IPS DF 6.9 (cell line): Measurements from ENCODE around the gene PTPN14.
"Not testable (repeated sequence)": the region's sequence is repeated elsewhere in the genome, so short reads cannot be mapped to it uniquely, and the experiment has no call there.

Experiments used
- DNase-seq: peaks from one replicate; pipeline ENCODE4 v3.0.0-alpha.2; 2013; ENCODE audit warnings: low read depth, low spot score
- H3K27ac ChIP-seq: one replicate; pipeline ENCODE4 v1.5.1; 2013; ENCODE audit warnings: low read length, control low read depth
- H3K27me3 ChIP-seq: 2 replicates; pipeline ENCODE4 v1.6.1; 2013; ENCODE audit warnings: mild to moderate bottlenecking, low read length; ENCODE audit not compliant: control insufficient read depth, insufficient read depth
- H3K36me3 ChIP-seq: 2 replicates; pipeline ENCODE4 v1.6.1; 2013; ENCODE audit warnings: low read length; ENCODE audit not compliant: control insufficient read depth, insufficient read depth
- H3K4me1 ChIP-seq: 2 replicates; pipeline ENCODE4 v1.6.1; 2013; ENCODE audit warnings: low read length; ENCODE audit not compliant: control insufficient read depth, insufficient read depth
- H3K4me3 ChIP-seq: 2 replicates; pipeline ENCODE4 v1.5.1; 2013; ENCODE audit warnings: mild to moderate bottlenecking, low read length
- H3K9me3 ChIP-seq: 2 replicates; pipeline ENCODE4 v1.6.1; 2013; ENCODE audit warnings: low read length, inconsistent platforms; ENCODE audit not compliant: control insufficient read depth, insufficient read depth
- WGBS: extraction: QIAGEN DNeasy Blood & Tissue Kit; methylation state at CpG from one replicate; pipeline ENCODE4 v1.1.7; 2013; ENCODE audit warnings: mixed read lengths, missing lambda C conversion rate; ENCODE audit not compliant: insufficient read length, insufficient coverage; 5-methylcytosine and 5-hydroxymethylcytosine counted together

PTPN14 gene

DNA sequence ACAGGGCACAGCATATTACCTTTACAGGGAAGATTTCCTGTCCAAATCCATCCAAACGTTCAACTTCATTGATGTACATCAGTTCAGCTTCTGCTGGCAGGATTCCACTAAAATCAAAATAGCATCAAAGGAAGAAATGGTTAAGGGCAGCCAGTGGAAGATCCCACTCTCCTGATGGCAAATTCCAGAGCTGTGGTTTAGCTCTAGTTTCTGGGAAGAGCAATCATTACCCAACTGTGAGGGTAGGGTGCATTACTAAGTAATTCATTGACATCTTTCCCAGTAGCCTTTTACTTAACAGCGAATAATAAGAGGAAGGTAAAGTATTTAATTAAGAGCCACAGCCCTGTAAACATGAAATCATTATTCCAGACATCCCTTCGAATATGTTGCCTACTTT, 149.7 kb downstream of the PTPN14 start:
- peaks cover 7% of the 10 kb centered on the region; the same call in 1 of the 2 replicates for H3K4me1 ChIP-seq
- DNase-seq, result no peak
- no peak overlapping the region for H3K4me3 ChIP-seq
- no peak overlapping the region for H3K27ac ChIP-seq
- H3K27me3 ChIP-seq, result no peaks in the 10 kb centered on the region
- H3K9me3 ChIP-seq, result no peaks in the 10 kb centered on the region
- 0 out of 2 replicates have a peak, but pooled peaks cover 3% of the 10 kb centered on the region for H3K36me3 ChIP-seq
- WGBS, result no CpG with 5 or more reads among the region's 3 CpGs

DNA sequence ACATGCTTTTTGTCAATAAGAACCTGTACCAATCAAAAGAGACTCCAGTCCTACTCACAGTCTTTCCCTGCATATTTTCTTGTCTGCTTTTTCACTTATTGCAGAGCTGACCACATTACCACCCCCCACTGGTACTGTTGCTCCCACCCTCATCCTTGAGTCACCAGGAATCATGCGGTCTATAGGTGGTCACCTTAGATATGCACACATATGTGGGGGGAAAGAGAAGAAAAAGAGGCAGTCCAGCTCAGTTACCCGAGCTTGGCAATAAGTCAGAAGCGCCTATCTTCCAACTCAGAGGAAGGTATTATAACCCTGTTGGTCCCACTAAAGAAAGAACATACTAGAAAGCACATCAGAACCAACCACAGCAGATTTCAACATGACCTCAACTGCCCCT, 151.3 kb downstream of the PTPN14 start:
- DNase-seq, result no peak
- H3K4me3 ChIP-seq, result no peak overlapping the region
- peaks cover 6% of the 10 kb centered on the region; the same call in 1 of the 2 replicates for H3K4me1 ChIP-seq
- H3K36me3 ChIP-seq, result 0 out of 2 replicates have a peak, but pooled peaks cover 3% of the 10 kb centered on the region
- WGBS, result no CpG with 5 or more reads among the region's 3 CpGs
- H3K27me3 ChIP-seq, result no peaks in the 10 kb centered on the region
- H3K27ac ChIP-seq, result no peak overlapping the region
- no peaks in the 10 kb centered on the region for H3K9me3 ChIP-seq

DNA sequence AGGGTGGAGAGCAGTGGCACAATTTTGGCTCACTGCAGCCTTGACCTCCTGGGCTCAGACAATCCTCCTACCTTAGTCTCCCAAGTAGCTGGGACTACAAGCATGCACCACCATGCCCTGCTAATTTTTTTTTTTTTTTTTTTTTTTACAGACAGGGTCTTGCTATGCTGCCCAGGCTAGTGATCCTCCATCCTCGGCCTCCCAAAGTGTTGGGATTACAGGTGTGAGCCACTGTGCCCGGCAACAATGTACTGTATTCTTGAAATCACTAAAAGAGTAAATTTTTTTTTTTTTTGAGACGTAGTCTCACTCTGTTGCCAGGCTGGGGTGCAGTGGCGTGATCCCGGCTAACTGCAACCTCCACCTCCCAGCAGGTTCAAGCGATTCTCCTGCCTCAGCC, 152.9 kb downstream of the PTPN14 start:
- Histone ChIP-seq H3K36me3 (peaks cover 3% of the 10 kb centered on the region; the same call in 1 of the 2 replicates), H3K27ac (no peak overlapping the region), H3K4me3 (no peak overlapping the region), H3K4me1 (peaks cover 1% of the 10 kb centered on the region; the same call in 1 of the 2 replicates), H3K27me3 (no peaks in the 10 kb centered on the region), H3K9me3 (no peaks in the 10 kb centered on the region)
- no peak for DNase-seq
- no CpG with 5 or more reads among the region's 6 CpGs for WGBS

DNA sequence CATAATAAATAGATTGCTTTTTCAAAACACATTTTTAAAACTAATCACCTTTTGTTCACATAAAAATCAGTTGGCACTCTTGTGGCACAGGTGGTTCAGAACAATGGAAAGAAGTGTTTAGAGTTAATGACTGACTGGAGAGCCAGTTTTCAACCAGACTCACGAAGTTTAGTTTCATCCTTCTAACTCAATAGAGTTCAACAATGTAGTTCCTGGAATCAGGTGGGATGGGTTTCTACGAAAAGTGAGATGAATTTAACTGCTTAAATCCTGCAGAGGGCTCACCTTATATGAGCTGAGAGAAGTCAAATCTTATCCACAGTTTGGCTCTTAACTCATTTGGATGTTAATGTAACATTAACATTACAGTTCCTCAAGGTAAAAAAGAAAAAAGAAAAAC, 153.9 kb downstream of the PTPN14 start:
- DNase-seq, result no peak
- peaks cover 1% of the 10 kb centered on the region; the same call in 1 of the 2 replicates for H3K4me1 ChIP-seq
- no peaks in the 10 kb centered on the region for H3K9me3 ChIP-seq
- peaks cover 5% of the 10 kb centered on the region; the same call in 1 of the 2 replicates for H3K36me3 ChIP-seq
- WGBS, result no CpG with 5 or more reads among the region's 2 CpGs
- H3K27ac ChIP-seq, result no peak overlapping the region
- no peak overlapping the region for H3K4me3 ChIP-seq
- no peaks in the 10 kb centered on the region; the same call in 1 of the 2 replicates for H3K27me3 ChIP-seq

DNA sequence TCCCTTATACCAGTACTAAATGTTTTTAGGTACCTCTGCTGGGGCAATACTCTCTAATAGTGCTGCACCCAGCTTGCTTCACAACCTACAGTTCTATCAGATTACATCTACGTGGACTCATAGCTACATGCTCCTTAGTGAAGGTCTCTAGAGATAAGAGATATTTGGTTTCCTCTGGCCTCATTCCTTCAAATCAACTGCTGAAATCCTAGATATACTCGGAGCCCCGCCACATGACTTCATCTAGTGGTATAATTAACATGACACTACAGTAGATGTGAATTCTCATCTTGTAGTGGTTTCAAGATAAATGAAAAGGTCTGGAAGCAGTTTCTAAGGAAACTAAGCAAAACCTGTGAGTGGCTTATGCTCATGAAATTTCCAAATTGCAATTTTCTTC, 155.1 kb downstream of the PTPN14 start:
- WGBS, result no CpG with 5 or more reads among the region's 3 CpGs
- H3K36me3 ChIP-seq, result peaks cover 4% of the 10 kb centered on the region; the same call in 1 of the 2 replicates
- DNase-seq, result no peak
- H3K4me1 ChIP-seq, result peaks cover 1% of the 10 kb centered on the region; the same call in 1 of the 2 replicates
- no peaks in the 10 kb centered on the region for H3K9me3 ChIP-seq
- H3K27ac ChIP-seq, result no peak overlapping the region
- H3K4me3 ChIP-seq, result no peak overlapping the region
- no peaks in the 10 kb centered on the region; the same call in 1 of the 2 replicates for H3K27me3 ChIP-seq

DNA sequence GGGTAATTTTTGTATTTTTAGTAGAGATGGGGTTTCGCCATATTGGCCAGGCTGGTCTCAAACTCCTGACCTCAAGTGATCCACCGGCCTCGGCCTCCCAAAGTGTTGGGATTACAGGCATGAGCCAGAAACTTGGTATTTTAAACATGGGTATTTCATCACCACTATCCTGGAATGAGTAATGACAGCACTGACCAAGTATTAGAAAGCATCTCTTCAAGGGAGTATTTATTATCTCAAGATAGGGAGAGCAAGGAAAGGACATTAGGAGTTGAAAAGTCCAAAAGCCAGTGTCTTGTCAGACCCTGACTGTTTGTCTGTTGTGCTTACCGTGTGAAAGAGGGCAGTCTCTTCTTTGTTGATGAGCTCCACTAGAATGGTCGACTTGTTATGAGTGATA, 156.8 kb downstream of the PTPN14 start:
- H3K27me3 ChIP-seq, DNase-seq, H3K4me1 ChIP-seq, H3K4me3 ChIP-seq, H3K36me3 ChIP-seq, H3K9me3 ChIP-seq, H3K27ac ChIP-seq: not testable (repeated sequence)
- no CpG with 5 or more reads among the region's 5 CpGs for WGBS

DNA sequence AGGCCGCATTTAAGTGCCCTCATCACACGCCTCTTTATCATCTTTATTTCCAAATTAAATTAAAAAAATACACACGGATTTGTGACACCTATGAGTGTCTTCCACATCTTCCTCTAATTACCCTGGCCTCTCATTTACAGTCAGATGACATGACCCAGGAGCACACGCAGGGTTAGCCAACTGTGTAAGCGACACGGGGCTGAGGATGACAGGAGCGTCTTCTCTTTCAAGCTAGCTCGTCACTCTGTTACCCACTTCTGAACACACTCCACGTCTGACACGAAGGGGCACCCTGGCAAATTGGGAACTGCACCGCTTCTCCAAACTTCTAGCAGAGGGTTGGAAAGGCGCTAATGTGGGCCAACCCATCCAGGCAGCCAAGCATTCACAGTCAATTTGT, 158.3 kb downstream of the PTPN14 start:
- DNase-seq, result no peak
- Histone ChIP-seq H3K27ac (no peak overlapping the region), H3K9me3 (no peaks in the 10 kb centered on the region), H3K27me3 (no peaks in the 10 kb centered on the region; the same call in 1 of the 2 replicates), H3K36me3 (peaks cover 4% of the 10 kb centered on the region; the same call in 1 of the 2 replicates), H3K4me3 (no peak overlapping the region), H3K4me1 (no peaks in the 10 kb centered on the region; the same call in 1 of the 2 replicates)
- 100% methylated on average over 2 of the region's 12 CpGs for WGBS

DNA sequence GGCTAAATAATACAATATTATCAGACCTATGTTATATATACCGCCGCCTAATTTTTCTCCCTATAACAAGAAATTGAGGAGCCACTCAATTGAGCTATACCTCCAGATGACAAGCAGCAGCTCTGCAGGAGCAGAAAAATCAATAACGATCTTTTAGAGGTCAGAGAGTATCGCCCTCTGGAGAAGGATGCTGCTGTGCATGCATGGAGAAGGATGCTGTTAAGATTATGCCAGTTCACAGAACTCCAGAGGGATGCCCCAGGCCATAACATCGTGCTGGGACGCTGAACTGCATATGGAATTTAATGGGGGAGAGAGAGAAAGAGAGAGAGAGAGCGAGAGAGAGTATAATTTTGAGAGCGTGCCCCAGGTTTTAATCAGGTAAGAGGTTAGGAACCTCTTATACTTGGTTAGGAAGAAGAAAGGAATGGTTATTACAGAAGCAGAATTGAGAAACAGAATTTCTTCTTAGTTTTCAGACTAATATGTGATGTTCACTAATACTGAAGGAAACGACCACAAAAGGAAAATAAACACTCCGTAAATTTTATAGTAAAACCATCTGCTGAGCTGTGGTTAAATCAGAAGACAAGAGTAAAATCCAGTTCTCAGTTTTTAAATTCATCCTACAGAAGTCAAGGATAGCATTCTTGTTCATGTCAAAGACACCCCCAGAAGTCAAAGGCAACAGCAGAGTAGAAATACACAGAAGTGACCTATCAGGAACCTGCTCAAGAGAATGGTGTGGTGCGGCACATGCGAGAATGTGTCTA, 159.3 kb downstream of the PTPN14 start:
- Histone ChIP-seq H3K27me3 (no peaks in the 10 kb centered on the region; the same call in 1 of the 2 replicates), H3K4me1 (no peaks in the 10 kb centered on the region; the same call in 1 of the 2 replicates), H3K27ac (no peak overlapping the region), H3K9me3 (no peaks in the 10 kb centered on the region), H3K4me3 (no peak overlapping the region), H3K36me3 (peaks cover 4% of the 10 kb centered on the region; the same call in 1 of the 2 replicates)
- no peak for DNase-seq
- WGBS, result 100% methylated on average over 2 of the region's 12 CpGs

DNA sequence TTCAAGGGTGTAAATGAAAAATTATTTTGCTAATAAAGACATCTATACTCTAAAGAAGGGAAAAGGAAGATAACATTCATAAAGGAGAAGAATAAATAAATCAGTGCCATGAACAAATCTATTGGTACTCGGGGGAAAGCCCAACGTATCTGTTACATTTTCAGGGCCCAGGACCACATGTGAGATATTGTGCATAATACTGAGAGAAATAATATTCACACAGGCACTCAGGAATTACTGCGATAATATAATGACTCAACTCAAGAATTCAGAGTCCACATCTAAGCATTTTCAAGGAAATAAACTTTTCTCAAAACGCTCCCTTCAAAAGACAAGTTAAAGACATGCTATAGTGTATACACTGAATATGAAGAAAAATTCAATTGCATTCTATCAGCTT, 161.7 kb downstream of the PTPN14 start:
- H3K4me3 ChIP-seq, result no peak overlapping the region
- no peak overlapping the region for H3K27ac ChIP-seq
- H3K27me3 ChIP-seq, result no peaks in the 10 kb centered on the region; the same call in 1 of the 2 replicates
- no peak for DNase-seq
- no peaks in the 10 kb centered on the region for H3K9me3 ChIP-seq
- H3K36me3 ChIP-seq, result peaks cover 4% of the 10 kb centered on the region; the same call in 1 of the 2 replicates
- no CpG with 5 or more reads among the region's 4 CpGs for WGBS
- H3K4me1 ChIP-seq, result no peaks in the 10 kb centered on the region

DNA sequence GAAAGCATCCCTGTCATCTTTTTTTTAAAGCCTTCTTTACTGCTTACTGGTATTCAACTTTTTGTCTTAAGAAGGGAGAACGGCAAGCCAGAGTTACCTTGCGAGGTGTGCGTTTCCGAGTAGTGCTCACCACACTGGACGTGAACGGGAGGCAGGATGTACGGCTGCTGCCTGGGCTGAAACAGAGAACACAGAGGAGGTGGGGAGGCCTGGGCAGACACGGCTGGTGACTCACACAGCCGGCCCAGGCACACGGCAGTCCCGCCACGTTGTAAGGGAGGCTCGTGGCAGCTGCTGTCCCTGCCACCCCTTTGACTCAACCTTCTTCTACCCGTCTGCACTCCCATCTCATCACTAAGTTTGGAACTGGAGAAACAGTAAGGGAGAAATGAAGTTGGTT, 164.7 kb downstream of the PTPN14 start:
- H3K27me3 ChIP-seq, result no peaks in the 10 kb centered on the region
- peaks cover 14% of the 10 kb centered on the region for H3K36me3 ChIP-seq
- no CpG with 5 or more reads among the region's 14 CpGs for WGBS
- no peak overlapping the region for H3K27ac ChIP-seq
- no peak overlapping the region for H3K4me3 ChIP-seq
- H3K9me3 ChIP-seq, result no peaks in the 10 kb centered on the region
- no peak for DNase-seq
- H3K4me1 ChIP-seq, result no peaks in the 10 kb centered on the region
